HepG2 (cell line): ENCODE results near the gene NAT14. TPM values are rescaled to one million over a fixed set of nuclear protein-coding genes. Genes with fewer than 3 reads are reported as not detected.
A peak's percentile ranks its signal among the peaks of the same experiment; 100 is the strongest.

Experiments used
- ARNTL ChIP-seq: sonication (generic); formaldehyde crosslinking; IDR thresholded peaks from 2 replicates; pipeline ENCODE4 v1.4.0; 2020; ENCODE audit warnings: mild to moderate bottlenecking, missing genetic modification reagents
- NR0B2 ChIP-seq: sonication (generic); formaldehyde crosslinking; IDR thresholded peaks from 2 replicates; pipeline ENCODE4 v1.4.0; 2020; ENCODE audit warnings: mild to moderate bottlenecking, missing genetic modification reagents
- ONECUT2 ChIP-seq: sonication (generic); formaldehyde crosslinking; IDR thresholded peaks from 2 replicates; pipeline ENCODE4 v1.4.0; 2020; ENCODE audit warnings: missing genetic modification reagents
- RORA ChIP-seq: sonication (generic); formaldehyde crosslinking; IDR thresholded peaks from 2 replicates; pipeline ENCODE4 v1.5.0; 2020; ENCODE audit warnings: mild to moderate bottlenecking, missing genetic modification reagents, moderate library complexity
- SNAI1 ChIP-seq: sonication (generic); formaldehyde crosslinking; IDR thresholded peaks from 2 replicates; pipeline ENCODE4 v1.5.0; 2020; ENCODE audit warnings: mild to moderate bottlenecking, missing genetic modification reagents, borderline replicate concordance
- SRF ChIP-seq: IDR thresholded peaks from 2 replicates; pipeline ENCODE4 v1.6.1; 2011; ENCODE audit warnings: mild to moderate bottlenecking, low read depth, low read length, moderate library complexity
- ZNF232 ChIP-seq: sonication (generic); formaldehyde crosslinking; IDR thresholded peaks from 2 replicates; pipeline ENCODE4 v1.4.0; 2020; ENCODE audit warnings: missing genetic modification reagents, borderline replicate concordance
- ZNF260 ChIP-seq: sonication (generic); formaldehyde crosslinking; IDR thresholded peaks from 2 replicates; pipeline ENCODE4 v1.4.0; 2020; ENCODE audit warnings: missing genetic modification reagents, low read depth, mild to moderate bottlenecking, borderline replicate concordance
- ZNF33A ChIP-seq: sonication (generic); formaldehyde crosslinking; IDR thresholded peaks from 2 replicates; pipeline ENCODE4 v1.5.1; 2020; ENCODE audit warnings: missing genetic modification reagents, mild to moderate bottlenecking, moderate library complexity, borderline replicate concordance
- ZNF432 ChIP-seq: sonication (generic); formaldehyde crosslinking; IDR thresholded peaks from 2 replicates; pipeline ENCODE4 v1.5.0; 2020; ENCODE audit warnings: missing genetic modification reagents, mild to moderate bottlenecking, borderline replicate concordance
- ZNF510 ChIP-seq: sonication (generic); formaldehyde crosslinking; IDR thresholded peaks from 2 replicates; pipeline ENCODE4 v1.4.0; 2020; ENCODE audit warnings: low read depth, mild to moderate bottlenecking, missing genetic modification reagents
- ZNF598 ChIP-seq: sonication (generic); formaldehyde crosslinking; IDR thresholded peaks from 2 replicates; pipeline ENCODE4 v1.5.1; 2020; ENCODE audit warnings: mild to moderate bottlenecking, missing genetic modification reagents, borderline replicate concordance
- ZNF646 ChIP-seq: sonication (generic); formaldehyde crosslinking; IDR thresholded peaks from 2 replicates; pipeline ENCODE4 v1.9.0; 2021; ENCODE audit warnings: mild to moderate bottlenecking, missing genetic modification reagents
- polyA plus RNA-seq, 8 experiments: library from polyadenylated mRNA; depleted of rRNA in 3 of 8; stranded (reverse) in 7 of 8; unstranded in 1 of 8; fragments of >200 nt; fragmentation: Illumina TruSeq in 4 of 8; extraction: Trizol in 4 of 8; gene quantifications; 2 replicates each; pipeline versions ENCODE4 v1.2.1 to v1.2.3, GENCODE V29; 2011 to 2016; ENCODE audit warnings: low read depth in 4 of 8, missing spikeins in 1 of 8, mixed read lengths in 1 of 8; ENCODE audit not compliant: insufficient read depth in 1 of 8
- total RNA-seq, 5 experiments: library from RNA; depleted of rRNA; stranded (reverse); fragments of >200 nt; fragmentation: Illumina TruSeq; extraction: Trizol; gene quantifications; 2 replicates each; pipeline ENCODE4 v1.2.3, GENCODE V29; 2016; ENCODE audit warnings: low read depth in 1 of 5
- TF ChIP-seq, protein P1 (sequence below): sonication (generic); formaldehyde crosslinking; IDR thresholded peaks from 2 replicates; pipeline ENCODE4 v1.8.1; 2023; ENCODE audit warnings: mild to moderate bottlenecking, missing genetic modification reagents
- TF ChIP-seq, protein P2 (sequence below): sonication (generic); formaldehyde crosslinking; IDR thresholded peaks from 2 replicates; pipeline ENCODE4 v1.4.0; 2020; ENCODE audit warnings: missing genetic modification reagents
- TF ChIP-seq, protein P3 (sequence below): sonication (generic); formaldehyde crosslinking; IDR thresholded peaks from 2 replicates; pipeline ENCODE4 v1.8.1; 2023; ENCODE audit warnings: mild to moderate bottlenecking, moderate library complexity, missing genetic modification reagents

NAT14 gene
- total and polyA plus RNA-seq, 2 of the 13 experiments (the other 11 are each of a cell fraction or from before 2014, with no cell fraction given), result 20.7 to 22.3 TPM

GRCh38 chr19:55476100-55476775, 8.8 kb upstream of the NAT14 start, which contains the start of gene ZNF628 (continued):
- TF ChIP-seq SNAI1 (peak; percentile 34; the same call in 1 of the 2 replicates), ZNF432 (CRISPR knock-in tag) (no peak), RORA (CRISPR knock-in tag) (no peak), ZNF598 (CRISPR knock-in tag) (peak; percentile 92; the same call in 1 of the 2 replicates), ONECUT2 (CRISPR knock-in tag) (0 out of 2 replicates have a peak, but pooled peaks have one; percentile 29), ZNF646 (no peak), ZNF260 (CRISPR knock-in tag) (no peak), ZNF33A (CRISPR knock-in tag) (no peak), NR0B2 (CRISPR knock-in tag) (peak; percentile 92), ZNF232 (CRISPR knock-in tag) (peak; percentile 95), SRF (0 out of 2 replicates have a peak, but pooled peaks have one; percentile 37), ARNTL (peak; percentile 80), ZNF510 (CRISPR knock-in tag) (peak; percentile 92; the same call in 1 of the 2 replicates)
- TF ChIP-seq, protein P1, sequence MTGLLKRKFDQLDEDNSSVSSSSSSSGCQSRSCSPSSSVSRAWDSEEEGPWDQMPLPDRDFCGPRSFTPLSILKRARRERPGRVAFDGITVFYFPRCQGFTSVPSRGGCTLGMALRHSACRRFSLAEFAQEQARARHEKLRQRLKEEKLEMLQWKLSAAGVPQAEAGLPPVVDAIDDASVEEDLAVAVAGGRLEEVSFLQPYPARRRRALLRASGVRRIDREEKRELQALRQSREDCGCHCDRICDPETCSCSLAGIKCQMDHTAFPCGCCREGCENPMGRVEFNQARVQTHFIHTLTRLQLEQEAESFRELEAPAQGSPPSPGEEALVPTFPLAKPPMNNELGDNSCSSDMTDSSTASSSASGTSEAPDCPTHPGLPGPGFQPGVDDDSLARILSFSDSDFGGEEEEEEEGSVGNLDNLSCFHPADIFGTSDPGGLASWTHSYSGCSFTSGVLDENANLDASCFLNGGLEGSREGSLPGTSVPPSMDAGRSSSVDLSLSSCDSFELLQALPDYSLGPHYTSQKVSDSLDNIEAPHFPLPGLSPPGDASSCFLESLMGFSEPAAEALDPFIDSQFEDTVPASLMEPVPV, result no peak; the same call in 1 of the 2 replicates
- TF ChIP-seq, protein P2, sequence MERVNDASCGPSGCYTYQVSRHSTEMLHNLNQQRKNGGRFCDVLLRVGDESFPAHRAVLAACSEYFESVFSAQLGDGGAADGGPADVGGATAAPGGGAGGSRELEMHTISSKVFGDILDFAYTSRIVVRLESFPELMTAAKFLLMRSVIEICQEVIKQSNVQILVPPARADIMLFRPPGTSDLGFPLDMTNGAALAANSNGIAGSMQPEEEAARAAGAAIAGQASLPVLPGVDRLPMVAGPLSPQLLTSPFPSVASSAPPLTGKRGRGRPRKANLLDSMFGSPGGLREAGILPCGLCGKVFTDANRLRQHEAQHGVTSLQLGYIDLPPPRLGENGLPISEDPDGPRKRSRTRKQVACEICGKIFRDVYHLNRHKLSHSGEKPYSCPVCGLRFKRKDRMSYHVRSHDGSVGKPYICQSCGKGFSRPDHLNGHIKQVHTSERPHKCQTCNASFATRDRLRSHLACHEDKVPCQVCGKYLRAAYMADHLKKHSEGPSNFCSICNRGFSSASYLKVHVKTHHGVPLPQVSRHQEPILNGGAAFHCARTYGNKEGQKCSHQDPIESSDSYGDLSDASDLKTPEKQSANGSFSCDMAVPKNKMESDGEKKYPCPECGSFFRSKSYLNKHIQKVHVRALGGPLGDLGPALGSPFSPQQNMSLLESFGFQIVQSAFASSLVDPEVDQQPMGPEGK, result peak; percentile 93
- TF ChIP-seq, protein P3, sequence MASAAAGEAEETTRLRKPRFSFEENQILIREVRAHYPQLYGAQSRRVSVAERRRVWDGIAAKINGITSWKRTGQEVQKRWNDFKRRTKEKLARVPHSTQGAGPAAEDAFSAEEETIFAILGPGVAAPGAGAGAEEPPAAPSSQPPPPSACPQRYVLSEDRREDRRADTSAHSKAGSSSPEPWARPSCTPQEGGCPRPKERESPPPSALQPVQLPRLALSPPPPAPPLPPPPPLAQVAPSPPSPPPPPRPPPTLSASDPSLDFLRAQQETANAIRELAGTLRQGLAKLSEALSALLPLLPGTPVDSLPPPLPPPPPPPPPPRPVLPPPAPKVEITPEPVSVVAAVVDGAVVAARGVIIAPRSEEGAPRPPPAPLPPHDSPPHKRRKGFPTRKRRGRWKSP (CRISPR knock-in tag), result peak; percentile 70; the same call in 1 of the 2 replicates
